ENCODE data around the gene CDHR1.
"Not testable (repeated sequence)": the region's sequence is repeated elsewhere in the genome, so short reads cannot be mapped to it uniquely, and the experiment has no call there.

Gene CDHR1

DNA sequence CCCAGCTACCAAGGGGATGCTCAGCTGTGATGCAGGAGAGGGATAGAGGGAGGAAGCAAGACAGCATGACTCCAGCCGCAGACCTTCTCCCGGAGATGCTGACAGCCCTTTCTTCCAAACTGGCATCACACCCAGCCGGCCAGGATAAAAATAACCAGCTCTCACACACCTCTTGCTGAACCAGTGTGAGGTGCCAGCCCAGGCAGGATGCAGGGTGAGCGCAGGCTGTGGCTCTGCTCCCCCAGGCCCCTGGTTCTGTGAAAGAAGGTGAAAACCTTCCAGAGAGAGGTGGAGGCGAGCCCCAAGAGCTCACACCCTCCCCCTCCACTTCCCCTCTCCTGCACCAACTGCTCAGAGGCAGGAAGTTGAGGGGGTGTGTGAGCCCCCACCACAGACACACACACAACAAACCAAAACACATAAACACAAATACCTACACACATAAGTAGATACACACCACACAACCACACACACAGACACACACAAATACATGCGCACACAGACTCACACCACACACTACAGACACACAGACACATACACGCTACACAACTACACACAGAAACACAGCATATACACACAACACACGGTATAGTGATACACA, 16.7 kb upstream of the CDHR1 start:
- H4K8ac ChIP-seq (ENCODE audit: low read length): no peak overlapping the region
- H3K23ac ChIP-seq (ENCODE audit: low read length in 2 of 2): no peak overlapping the region
- H3K79me1 ChIP-seq (replicated peaks; ENCODE audit: low read length, poor library complexity, severe bottlenecking): no peaks in the 10 kb centered on the region
- no peak overlapping the region for H3K4me3 ChIP-seq (ENCODE audit: insufficient read depth in 1 of 2, low read depth in 1 of 2, low read length in 2 of 2)
- no peak overlapping the region for H2BK120ac ChIP-seq (ENCODE audit: low read depth, low read length)
- no peaks in the 10 kb centered on the region for H3K36me3 ChIP-seq (ENCODE audit: control insufficient read depth in 1 of 2, insufficient read depth in 2 of 2, low read depth in 1 of 2, low read length in 2 of 2)
- H2BK5ac ChIP-seq (ENCODE audit: low read depth, low read length, poor library complexity, severe bottlenecking): no peak overlapping the region
- H3K4me1 ChIP-seq (ENCODE audit: control insufficient read depth, insufficient read depth, low read depth, low read length): peaks cover 26% of the 10 kb centered on the region
- H2BK12ac ChIP-seq (ENCODE audit: low read length in 2 of 2): no peak overlapping the region
- no peak overlapping the region for H3K4me2 ChIP-seq (ENCODE audit: low read length, poor library complexity, severe bottlenecking)
- WGBS: 68% methylated on average over 7 of the region's 8 CpGs
- H3K27ac ChIP-seq (ENCODE audit: low read length, poor library complexity, severe bottlenecking): no peak overlapping the region
- no peaks in the 10 kb centered on the region for H3K9me3 ChIP-seq (ENCODE audit: control insufficient read depth, low read length)
- H3K14ac ChIP-seq (ENCODE audit: low read length in 2 of 2): peak overlapping the region in 1 of 2 experiments; percentile 19
- no peak overlapping the region for H2BK15ac ChIP-seq (ENCODE audit: low read depth, poor library complexity, severe bottlenecking)
- no peak overlapping the region for H4K91ac ChIP-seq (ENCODE audit: low read length)
- no peak overlapping the region for H3K4ac ChIP-seq (ENCODE audit: low read depth in 1 of 2, low read length in 2 of 2)
- no peak overlapping the region for H3K9ac ChIP-seq (ENCODE audit: low read length)
- peak overlapping the region; percentile 24 for H2AK5ac ChIP-seq (ENCODE audit: low read length, severe bottlenecking)
- peaks cover 0 to 17% of the 10 kb centered on the region in 2 experiments for H3K27me3 ChIP-seq (ENCODE audit: control insufficient read depth in 1 of 2, insufficient read depth in 1 of 2, low read length in 2 of 2)
- H2AFZ ChIP-seq (ENCODE audit: low read depth, low read length): no peak overlapping the region
- DNase-seq: no peak
- no peak overlapping the region for H3K18ac ChIP-seq (ENCODE audit: low read depth in 1 of 2, low read length in 2 of 2)

DNA sequence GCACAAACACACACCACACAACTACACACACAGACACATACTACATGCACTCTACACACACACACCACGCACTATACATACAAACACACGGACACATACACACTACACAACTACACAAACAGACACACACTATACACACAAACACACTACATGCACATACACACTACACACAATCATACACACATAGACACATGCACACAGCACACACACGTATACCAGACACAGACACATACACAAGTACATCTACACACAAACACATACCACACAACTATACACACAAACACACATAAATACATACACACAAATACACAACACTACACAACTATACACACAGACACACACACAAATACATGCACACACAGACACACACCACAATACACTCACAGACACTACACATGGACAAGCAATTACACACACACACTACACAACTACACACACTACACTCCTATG, 16.2 kb upstream of the CDHR1 start:
- peaks cover 0 to 19% of the 10 kb centered on the region in 2 experiments for H3K27me3 ChIP-seq (ENCODE audit: control insufficient read depth in 1 of 2, insufficient read depth in 1 of 2, low read length in 2 of 2)
- no peak overlapping the region for H3K27ac ChIP-seq (ENCODE audit: low read length, poor library complexity, severe bottlenecking)
- no peak overlapping the region for H3K23ac ChIP-seq (ENCODE audit: low read length in 2 of 2)
- 91% methylated on average over 3 of the region's 3 CpGs for WGBS
- no peak overlapping the region for H4K91ac ChIP-seq (ENCODE audit: low read length)
- peak overlapping the region; percentile 10 for H2AK5ac ChIP-seq (ENCODE audit: low read length, severe bottlenecking)
- H3K36me3 ChIP-seq (ENCODE audit: control insufficient read depth in 1 of 2, insufficient read depth in 2 of 2, low read depth in 1 of 2, low read length in 2 of 2): no peaks in the 10 kb centered on the region
- no peak overlapping the region for H4K8ac ChIP-seq (ENCODE audit: low read length)
- H3K14ac ChIP-seq (ENCODE audit: low read length in 2 of 2): peak overlapping the region in 1 of 2 experiments; percentile 19
- no peak overlapping the region for H3K4ac ChIP-seq (ENCODE audit: low read depth in 1 of 2, low read length in 2 of 2)
- H3K9me3 ChIP-seq (ENCODE audit: control insufficient read depth, low read length): no peaks in the 10 kb centered on the region
- H2BK5ac ChIP-seq (ENCODE audit: low read depth, low read length, poor library complexity, severe bottlenecking): no peak overlapping the region
- DNase-seq: no peak
- H3K9ac ChIP-seq (ENCODE audit: low read length): no peak overlapping the region
- H2AFZ ChIP-seq (ENCODE audit: low read depth, low read length): no peak overlapping the region
- no peaks in the 10 kb centered on the region for H3K79me1 ChIP-seq (replicated peaks; ENCODE audit: low read length, poor library complexity, severe bottlenecking)
- no peak overlapping the region for H2BK120ac ChIP-seq (ENCODE audit: low read depth, low read length)
- H3K4me2 ChIP-seq (ENCODE audit: low read length, poor library complexity, severe bottlenecking): no peak overlapping the region
- H3K4me1 ChIP-seq (ENCODE audit: control insufficient read depth, insufficient read depth, low read depth, low read length): peaks cover 20% of the 10 kb centered on the region
- no peak overlapping the region for H2BK15ac ChIP-seq (ENCODE audit: low read depth, poor library complexity, severe bottlenecking)
- no peak overlapping the region for H3K4me3 ChIP-seq (ENCODE audit: insufficient read depth in 1 of 2, low read depth in 1 of 2, low read length in 2 of 2)
- H3K18ac ChIP-seq (ENCODE audit: low read depth in 1 of 2, low read length in 2 of 2): no peak overlapping the region
- H2BK12ac ChIP-seq (ENCODE audit: low read length in 2 of 2): no peak overlapping the region

DNA sequence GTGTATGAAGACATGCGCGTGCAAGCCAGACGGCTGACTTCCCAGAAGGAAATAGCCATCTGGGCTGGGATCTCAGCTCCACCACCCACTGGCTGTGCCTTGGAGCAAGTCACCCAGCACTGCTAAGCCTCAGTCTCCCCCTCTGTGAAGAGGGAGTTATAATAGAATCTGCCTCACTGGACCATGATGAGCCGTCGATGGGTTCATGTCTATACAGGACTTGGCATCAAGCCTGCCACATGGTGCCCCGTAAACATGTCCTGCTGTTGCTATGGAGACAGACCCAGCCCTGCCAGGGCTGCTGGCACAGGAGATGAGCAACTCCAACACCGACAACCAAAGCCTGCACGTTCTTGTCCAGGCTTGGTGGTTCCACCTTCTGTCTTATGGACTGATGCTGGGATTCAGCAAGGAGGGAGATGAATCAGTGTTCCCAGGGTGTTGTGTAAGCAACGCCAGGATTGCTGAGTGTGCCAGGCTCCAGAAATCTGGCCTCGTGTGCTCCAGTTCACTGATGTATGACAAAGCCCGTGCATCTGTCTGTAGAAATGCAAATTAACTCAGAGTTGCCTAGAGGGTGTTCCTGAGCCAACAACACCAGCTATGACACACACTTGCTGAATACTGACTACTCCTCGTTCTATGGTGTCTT, 15.2 kb upstream of the CDHR1 start:
- Histone ChIP-seq H4K91ac (ENCODE audit: low read length) (no peak overlapping the region), H2BK5ac (ENCODE audit: low read depth, low read length, poor library complexity, severe bottlenecking) (no peak overlapping the region), H2BK120ac (ENCODE audit: low read depth, low read length) (no peak overlapping the region), H3K27ac (ENCODE audit: low read length, poor library complexity, severe bottlenecking) (peak overlapping the region; percentile 20), H2AFZ (ENCODE audit: low read depth, low read length) (no peak overlapping the region), H3K18ac (ENCODE audit: low read depth in 1 of 2, low read length in 2 of 2) (no peak overlapping the region), H3K4me2 (ENCODE audit: low read length, poor library complexity, severe bottlenecking) (no peak overlapping the region), H2AK5ac (ENCODE audit: low read length, severe bottlenecking) (peak overlapping the region; percentile 0), H3K4me3 (ENCODE audit: insufficient read depth in 1 of 2, low read depth in 1 of 2, low read length in 2 of 2) (no peak overlapping the region), H3K23ac (ENCODE audit: low read length in 2 of 2) (no peak overlapping the region), H3K4me1 (ENCODE audit: control insufficient read depth, insufficient read depth, low read depth, low read length) (peaks cover 15% of the 10 kb centered on the region), H3K9me3 (ENCODE audit: control insufficient read depth, low read length) (no peaks in the 10 kb centered on the region), H3K79me1 (replicated peaks; ENCODE audit: low read length, poor library complexity, severe bottlenecking) (no peaks in the 10 kb centered on the region), H3K36me3 (ENCODE audit: control insufficient read depth in 1 of 2, insufficient read depth in 2 of 2, low read depth in 1 of 2, low read length in 2 of 2) (no peaks in the 10 kb centered on the region), H2BK12ac (ENCODE audit: low read length in 2 of 2) (no peak overlapping the region), H2BK15ac (ENCODE audit: low read depth, poor library complexity, severe bottlenecking) (no peak overlapping the region), H3K27me3 (ENCODE audit: control insufficient read depth in 1 of 2, insufficient read depth in 1 of 2, low read length in 2 of 2) (peaks cover 0 to 17% of the 10 kb centered on the region in 2 experiments), H3K14ac (ENCODE audit: low read length in 2 of 2) (no peak overlapping the region), H3K4ac (ENCODE audit: low read depth in 1 of 2, low read length in 2 of 2) (no peak overlapping the region), H3K9ac (ENCODE audit: low read length) (no peak overlapping the region), H4K8ac (ENCODE audit: low read length) (no peak overlapping the region)
- WGBS: 75% methylated on average over 11 of the region's 12 CpGs
- peak; percentile 24 for DNase-seq

DNA sequence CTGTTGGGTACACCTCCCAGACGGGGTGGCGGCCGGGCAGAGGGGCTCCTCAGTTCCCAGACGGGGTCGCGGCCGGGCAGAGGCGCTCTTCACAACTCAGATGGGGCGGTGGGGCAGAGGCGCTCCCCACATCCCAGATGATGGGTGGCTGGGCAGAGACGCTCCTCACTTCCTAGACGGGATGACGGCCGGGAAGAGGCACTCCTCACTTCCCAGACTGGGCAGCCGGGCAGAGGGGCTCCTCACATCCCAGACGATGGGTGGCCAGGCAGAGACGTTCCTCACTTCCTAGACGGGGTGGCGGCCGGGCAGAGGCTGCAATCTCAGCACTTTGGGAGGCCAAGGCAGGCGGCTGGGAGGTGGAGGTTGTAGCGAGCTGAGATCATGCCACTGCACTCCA, 14.0 kb upstream of the CDHR1 start:
- not testable (repeated sequence) for H4K8ac ChIP-seq (ENCODE audit: low read length); H3K18ac ChIP-seq (ENCODE audit: low read depth in 1 of 2, low read length in 2 of 2); H3K4me3 ChIP-seq (ENCODE audit: insufficient read depth in 1 of 2, low read depth in 1 of 2, low read length in 2 of 2); H2AFZ ChIP-seq (ENCODE audit: low read depth, low read length); H2BK15ac ChIP-seq (ENCODE audit: low read depth, poor library complexity, severe bottlenecking); H3K36me3 ChIP-seq (ENCODE audit: control insufficient read depth in 1 of 2, insufficient read depth in 2 of 2, low read depth in 1 of 2, low read length in 2 of 2); H2AK5ac ChIP-seq (ENCODE audit: low read length, severe bottlenecking); H2BK12ac ChIP-seq (ENCODE audit: low read length in 2 of 2); H2BK5ac ChIP-seq (ENCODE audit: low read depth, low read length, poor library complexity, severe bottlenecking); DNase-seq; H2BK120ac ChIP-seq (ENCODE audit: low read depth, low read length); H3K9me3 ChIP-seq (ENCODE audit: control insufficient read depth, low read length); H3K23ac ChIP-seq (ENCODE audit: low read length in 2 of 2); H3K14ac ChIP-seq (ENCODE audit: low read length in 2 of 2); H3K79me1 ChIP-seq (replicated peaks; ENCODE audit: low read length, poor library complexity, severe bottlenecking); H3K9ac ChIP-seq (ENCODE audit: low read length); H4K91ac ChIP-seq (ENCODE audit: low read length); H3K4me2 ChIP-seq (ENCODE audit: low read length, poor library complexity, severe bottlenecking); H3K4ac ChIP-seq (ENCODE audit: low read depth in 1 of 2, low read length in 2 of 2); H3K27ac ChIP-seq (ENCODE audit: low read length, poor library complexity, severe bottlenecking)
- Histone ChIP-seq H3K27me3 (ENCODE audit: control insufficient read depth in 1 of 2, insufficient read depth in 1 of 2, low read length in 2 of 2) (peaks cover 0 to 26% of the 10 kb centered on the region in 2 experiments), H3K4me1 (ENCODE audit: control insufficient read depth, insufficient read depth, low read depth, low read length) (peaks cover 15% of the 10 kb centered on the region)
- WGBS: 94% methylated on average over 13 of the region's 22 CpGs
